Measurements from ENCODE around the gene FBXL13.

- TF ChIP-seq CTCF (IDR thresholded peaks at IDR 0.05) (no peak), EP300 (IDR thresholded peaks at IDR 0.05) (no peak), POLR2A (IDR thresholded peaks at IDR 0.05) (no peak)
Measured at GRCh38 chr7:102944241-102944640, 130.4 kb downstream of the FBXL13 start.
